Melanocyte of skin (primary cell): ENCODE measurements around the gene OR5H15. TPM values are rescaled to one million over a fixed set of nuclear protein-coding genes. Genes with fewer than 3 reads are reported as not detected.

Source experiments
- total RNA-seq, 2 donors: library from RNA; depleted of rRNA; stranded (reverse); fragments of >200 nt; gene quantifications; 2 replicates each; pipeline ENCODE4 v1.2.3, GENCODE V29; 2012

OR5H15 gene
- total RNA-seq: not detected

DNA sequence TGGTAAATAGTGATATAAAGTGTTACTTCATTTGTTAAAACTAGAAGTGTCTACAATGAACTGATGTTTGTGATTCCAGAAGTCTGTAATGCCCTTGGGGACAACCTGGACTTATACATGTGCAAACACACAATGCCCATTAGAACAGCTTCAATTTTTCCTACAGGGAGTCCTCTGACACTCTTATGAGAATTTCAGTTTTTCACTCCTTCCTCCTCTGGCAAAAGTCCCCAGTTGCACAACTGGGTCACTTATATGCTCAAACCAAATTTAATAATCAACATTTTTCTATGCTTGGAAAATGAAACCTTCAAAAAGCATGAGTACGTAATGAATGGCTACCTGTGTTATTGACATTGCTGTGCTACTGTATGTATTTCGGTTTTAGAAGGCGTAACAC, at the start of gene OR5H15:
OR5H15 (plus strand) TSS at position 301 of the 400 bp plus-strand sequence. CDS start 2,004 bp downstream, outside the sequence.

DNA sequence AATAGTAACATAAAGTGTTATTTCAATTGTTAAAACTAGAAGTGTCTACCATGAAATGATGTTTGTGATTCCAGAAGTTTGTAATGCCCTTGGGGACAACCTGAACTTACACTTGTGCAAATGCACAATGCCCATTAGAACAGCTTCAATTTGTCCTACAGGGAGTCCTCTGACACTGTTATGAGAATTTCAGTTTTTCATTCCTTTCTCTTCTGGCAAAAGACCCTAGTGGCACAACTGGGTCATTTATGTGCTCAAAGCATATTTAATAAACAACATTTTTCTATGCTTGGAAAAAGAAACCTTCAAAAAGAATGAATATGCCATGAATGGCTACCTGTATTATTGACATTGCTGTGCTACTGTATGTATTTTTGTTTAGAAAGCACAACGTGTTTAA, 36.1 kb upstream of the OR5H15 start, which contains the start of gene OR5H1:
OR5H1 (plus strand) TSS at position 301 of the 400 bp plus-strand sequence. CDS start 1,977 bp downstream, outside the sequence.

DNA sequence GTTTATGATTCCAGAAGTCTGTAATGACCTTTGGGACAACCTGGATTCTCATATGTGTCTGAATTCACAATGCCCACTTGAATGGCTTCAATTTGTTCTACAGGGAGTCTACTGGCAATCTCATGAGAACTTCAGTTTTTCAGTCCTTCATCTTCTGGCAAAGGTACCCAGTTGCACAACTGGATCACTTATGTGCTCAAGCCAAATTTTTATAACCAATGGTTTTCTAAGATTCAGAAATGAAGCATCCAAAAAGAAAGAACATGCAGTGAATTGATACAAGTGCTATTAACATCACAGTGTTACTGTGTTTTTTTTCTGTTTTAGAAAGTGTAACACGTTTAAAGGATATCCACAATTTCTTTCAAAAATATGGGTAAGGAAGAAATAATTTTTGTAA, 19.3 kb upstream of the OR5H15 start, which contains the start of gene OR5H14:
OR5H14 (plus strand) TSS at position 301 of the 400 bp plus-strand sequence. CDS start 1,907 bp downstream, outside the sequence.

Other genes starting within 250 kb of the OR5H15 start
- gene RIOX2, start 194.3 kb upstream of the OR5H15 start, total RNA-seq: 10 to 100 TPM; 32.3 to 35.3 TPM
- not detected for gene GABRR3, start 131.4 kb upstream of the OR5H15 start, total RNA-seq
- gene OR5AC2, start 79.5 kb upstream of the OR5H15 start, total RNA-seq: not detected
- not detected for gene OR5H1, start 36.0 kb upstream of the OR5H15 start, total RNA-seq
- gene OR5H14, start 19.2 kb upstream of the OR5H15 start, total RNA-seq: not detected
- not detected for gene OR5H6, start 97.5 kb downstream of the OR5H15 start, total RNA-seq
- not detected for gene OR5H2, start 115.8 kb downstream of the OR5H15 start, total RNA-seq
- not detected for gene OR5K4, start 187.2 kb downstream of the OR5H15 start, total RNA-seq
- not detected for gene OR5K3, start 224.0 kb downstream of the OR5H15 start, total RNA-seq